Midbrain (tissue), 1 donor: ENCODE results near the gene TMEM114.

ENCODE experiments used
- DNase-seq: peaks from one replicate; lab custom pipeline; 2025; lab: John Stamatoyannopoulos, UW

TMEM114 gene

DNA sequence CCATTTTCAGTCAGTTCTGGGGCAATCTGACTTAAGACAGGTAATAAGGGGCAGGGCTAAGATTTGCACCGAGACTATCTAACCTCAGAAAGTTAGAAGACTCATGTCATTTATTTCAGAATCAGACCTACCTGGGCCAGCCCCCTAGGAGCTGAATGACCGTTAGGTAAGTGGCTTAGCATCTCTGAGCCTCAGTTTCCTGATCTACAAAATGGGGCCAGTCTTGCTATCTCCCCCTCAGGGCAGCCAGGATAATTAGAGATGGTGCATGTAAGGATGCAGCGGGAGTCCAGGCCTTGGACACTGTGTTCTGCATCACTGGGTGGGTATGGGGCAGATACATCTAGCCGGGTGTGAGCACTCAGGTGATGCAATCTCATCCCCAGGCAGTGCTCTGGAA lies 20.8 kb upstream of the TMEM114 start:
- no peak for DNase-seq

DNA sequence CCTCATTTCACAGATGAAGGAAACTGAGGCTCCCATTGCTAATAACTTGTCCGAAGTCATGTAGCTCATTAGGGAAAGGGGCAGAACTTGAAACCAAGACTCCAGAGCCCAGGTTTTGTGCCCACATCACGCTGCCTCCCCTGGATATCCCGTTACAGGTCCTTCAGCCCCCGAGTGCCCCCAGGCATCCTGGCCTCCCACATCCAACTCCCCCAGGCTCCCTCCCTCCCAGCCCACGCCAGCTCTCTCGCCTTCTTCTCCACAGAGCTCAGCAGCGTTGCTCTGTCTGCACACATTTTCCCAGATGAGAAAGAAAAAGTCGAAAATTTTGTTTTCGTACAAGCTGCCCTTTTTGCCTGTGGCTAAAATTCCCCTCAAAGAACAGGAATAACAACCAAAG lies 16.9 kb upstream of the TMEM114 start:
- DNase-seq, result no peak

DNA sequence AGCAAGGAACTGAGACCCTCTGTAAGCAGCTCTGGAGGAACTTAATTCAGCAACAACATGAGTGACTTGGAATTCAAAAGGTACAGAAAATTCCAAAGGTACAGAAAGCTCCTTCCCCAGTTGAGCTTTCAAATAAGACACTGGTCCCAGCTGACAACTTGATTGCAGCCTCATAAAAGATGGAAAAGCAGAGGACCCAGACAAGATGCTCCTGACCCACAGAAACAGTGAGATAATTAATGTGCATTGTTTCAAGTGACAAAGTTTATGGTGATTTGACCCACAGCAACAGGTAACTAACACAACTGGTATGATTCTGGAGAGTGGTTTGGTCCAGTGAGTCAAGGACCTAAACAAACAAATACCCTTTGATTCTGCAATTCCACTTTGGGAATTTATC lies 15.2 kb upstream of the TMEM114 start:
- DNase-seq, result no peak

DNA sequence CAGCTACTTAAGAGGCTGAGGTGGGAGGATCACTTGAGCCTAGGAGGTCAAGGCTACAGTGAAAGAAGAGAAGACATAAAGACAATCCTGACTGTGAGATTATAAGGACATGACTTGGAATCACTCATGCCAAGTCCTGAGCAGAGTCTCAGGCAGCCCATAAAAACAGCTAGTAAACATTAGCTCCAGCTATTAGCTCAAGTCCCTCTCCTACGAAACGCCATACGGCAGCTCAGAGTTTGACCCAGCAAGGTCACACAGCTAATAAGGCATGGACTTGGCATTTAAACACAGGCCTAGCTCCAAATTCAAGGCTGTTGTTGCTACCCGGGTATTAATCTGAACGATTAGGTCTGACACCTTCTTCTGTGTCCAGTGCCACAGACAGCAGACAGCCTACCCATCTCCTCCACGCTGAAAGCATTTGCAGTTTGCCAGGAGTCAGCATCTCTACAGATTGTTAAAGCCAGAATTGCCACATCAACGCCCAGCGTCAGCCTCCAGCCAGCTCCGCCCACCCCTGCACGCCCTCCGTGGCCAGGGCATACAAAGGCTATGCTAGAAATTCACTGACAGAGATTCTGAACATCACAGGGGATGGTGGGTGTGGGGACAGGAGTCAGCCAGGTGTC lies 9.9 kb upstream of the TMEM114 start:
- no peak for DNase-seq

DNA sequence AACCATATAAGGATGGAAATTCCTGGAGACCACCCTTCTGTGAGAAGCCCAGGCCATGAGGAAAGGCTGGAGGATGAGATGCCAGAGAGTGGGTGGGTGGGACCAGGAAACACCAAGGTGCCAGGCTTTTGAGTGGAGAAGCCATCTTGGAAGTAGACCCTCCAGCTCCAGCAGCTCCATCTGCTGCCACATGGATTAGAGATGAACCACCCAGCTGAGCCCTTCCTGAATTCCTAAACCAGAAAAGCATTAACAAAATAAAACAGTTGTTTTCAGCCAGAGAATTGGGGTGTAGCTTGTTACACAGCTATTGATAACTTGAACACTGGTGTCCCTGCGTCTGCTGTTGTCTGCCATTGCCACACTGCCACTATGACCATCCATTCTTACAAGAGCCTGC lies 6.3 kb upstream of the TMEM114 start:
- no peak for DNase-seq

DNA sequence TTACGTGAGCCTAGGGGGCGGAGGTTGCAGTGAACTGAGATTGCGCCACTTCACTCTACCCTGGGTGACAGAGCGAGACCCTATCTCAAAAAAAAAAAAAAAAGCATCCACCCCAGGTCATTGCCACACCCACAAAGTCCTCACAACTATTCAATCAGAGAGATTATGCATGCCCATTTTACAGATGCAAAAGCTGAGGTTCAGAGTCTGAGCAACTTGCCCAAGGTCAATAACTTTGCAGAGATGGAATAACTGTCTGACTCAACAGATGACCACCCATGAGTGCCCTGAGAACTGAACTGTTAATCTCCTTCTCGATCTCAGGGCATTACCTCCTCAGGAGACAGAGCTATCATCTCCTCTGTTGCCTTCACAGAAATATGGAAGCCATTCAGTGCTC lies 5.5 kb upstream of the TMEM114 start:
- no peak for DNase-seq

DNA sequence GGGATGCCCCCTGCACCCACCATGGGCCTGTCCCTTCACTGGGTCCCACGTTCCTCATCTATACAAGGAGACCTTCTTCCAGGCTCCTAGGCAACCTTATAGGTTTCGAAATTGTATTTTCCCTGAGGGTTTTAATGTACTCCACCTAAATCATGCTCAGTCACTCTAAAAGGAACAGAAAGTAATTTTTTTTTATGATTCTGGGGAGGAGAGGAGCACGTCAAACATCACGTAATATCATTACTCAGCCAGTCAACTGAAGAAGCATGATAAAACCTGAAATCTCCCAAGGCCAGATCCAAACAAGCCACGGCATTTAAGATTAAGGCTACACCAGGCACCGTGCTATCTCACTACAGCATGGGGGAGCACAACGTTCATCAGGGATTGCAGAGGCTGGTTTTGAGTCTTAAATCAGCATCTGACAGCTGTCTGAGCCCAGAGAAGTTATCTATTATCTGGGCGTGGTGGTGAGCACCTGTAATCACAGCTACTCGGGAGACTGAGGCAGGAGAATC lies 3.9 kb upstream of the TMEM114 start:
- DNase-seq, result no peak

DNA sequence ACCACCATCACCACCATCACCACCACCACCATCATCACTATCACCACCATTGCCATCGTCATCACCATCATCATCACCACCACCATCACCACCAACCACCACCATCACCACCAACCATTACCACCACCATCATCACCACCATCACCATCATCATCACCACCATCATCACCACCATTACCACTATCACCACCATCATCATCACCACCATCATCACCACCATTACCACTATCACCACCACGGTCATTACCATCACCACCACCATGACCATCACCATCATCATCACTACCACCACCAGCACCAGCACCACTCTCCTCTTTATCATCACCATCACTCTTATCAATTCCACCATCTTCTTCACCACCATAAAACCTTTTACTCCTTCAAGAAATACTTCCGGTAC lies 1.1 kb upstream of the TMEM114 start:
- DNase-seq, result no peak

DNA sequence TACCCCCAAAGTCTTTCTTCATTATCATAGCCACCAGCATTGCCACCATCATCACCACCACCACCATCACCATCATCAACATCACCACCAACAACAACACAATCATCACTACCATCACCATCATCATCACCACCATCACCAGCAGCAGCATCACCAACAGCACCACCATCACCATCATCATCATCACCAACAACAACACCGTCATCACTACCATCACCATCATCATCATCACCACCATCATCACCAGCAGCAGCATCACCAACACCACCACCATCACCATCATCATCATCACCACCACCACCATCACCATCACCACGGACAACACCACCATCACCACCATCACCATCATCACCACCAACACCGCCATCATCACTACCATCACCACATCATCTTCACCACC lies 500 bp upstream of the TMEM114 start:
- DNase-seq, result no peak

DNA sequence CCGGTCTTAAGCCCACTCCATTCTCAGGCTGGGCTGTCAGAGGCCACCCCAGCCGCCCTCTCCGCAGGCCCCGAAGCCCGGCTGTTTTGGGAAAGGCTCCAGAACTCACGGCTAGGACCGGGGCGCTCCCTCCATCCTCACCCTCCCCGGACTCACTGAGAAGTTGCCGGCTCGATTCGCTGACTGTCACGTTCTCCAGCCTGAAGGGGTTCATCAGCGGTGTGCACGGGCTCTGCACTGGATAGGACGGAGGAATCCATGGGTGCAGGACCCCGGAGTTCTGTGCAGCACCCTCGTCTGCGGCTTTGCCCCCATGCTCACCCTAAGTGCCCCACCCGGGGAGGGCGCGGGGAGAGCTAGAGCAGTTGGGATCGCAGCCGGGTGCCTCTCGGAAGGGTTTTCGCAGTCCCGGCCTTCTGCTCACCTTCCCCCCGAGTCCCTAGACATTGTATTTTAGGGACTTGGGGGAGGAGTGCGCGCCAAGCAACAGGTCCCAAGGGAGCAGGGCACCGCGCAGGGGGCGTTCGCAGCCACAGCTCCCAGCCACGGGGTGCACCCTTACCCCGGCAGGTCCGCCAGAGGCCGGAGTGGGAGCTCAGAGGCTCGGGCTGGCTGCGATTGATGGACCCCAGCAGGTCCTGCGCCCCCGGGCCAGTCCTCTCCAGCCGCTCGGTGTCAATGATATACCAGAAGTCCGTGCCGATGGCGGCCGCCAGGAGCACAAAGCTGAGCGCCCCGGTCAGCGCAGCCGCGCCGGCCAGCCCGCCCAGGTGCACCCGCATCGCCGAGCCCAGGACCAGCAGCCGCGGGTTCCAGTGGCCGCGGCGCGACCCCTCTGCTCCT lies 1.0 kb downstream of the TMEM114 start:
- DNase-seq, result no peak

DNA sequence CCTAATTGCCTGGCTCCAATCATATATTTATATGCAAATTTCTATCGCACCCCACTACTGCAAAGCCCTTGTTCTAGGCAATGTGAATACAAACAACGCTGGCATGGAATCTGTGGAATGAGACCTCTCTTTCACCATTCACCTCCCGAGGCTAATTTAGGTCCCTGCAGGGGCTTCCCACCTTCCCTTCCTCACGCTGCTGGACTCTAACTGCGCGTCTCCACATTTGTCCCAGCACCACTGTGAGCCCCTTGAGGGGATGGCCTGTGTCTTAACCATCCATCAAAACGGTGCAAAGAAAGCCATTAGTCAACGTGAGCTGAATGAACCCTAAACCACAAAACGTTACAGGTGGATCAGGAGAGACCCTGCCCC lies 1.6 kb downstream of the TMEM114 start:
- no peak for DNase-seq

DNA sequence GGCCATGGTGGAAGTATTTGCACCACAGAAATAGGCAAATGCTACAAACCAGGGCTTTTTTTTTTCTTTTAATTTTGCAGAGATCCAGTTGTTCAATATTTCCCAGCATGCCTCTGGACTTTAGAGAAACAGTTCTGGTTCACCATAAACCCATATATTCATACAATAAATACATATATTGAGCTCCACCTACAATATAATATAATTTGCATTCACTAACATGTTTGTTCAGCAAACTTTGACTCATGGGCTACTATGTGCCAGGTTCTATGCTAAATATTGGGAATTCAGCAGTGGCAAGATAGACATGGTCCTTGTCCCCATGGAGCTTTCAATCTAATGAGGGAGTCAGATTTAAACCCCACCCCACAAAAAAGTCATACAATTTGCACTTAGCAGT lies 3.2 kb downstream of the TMEM114 start:
- DNase-seq, result no peak

DNA sequence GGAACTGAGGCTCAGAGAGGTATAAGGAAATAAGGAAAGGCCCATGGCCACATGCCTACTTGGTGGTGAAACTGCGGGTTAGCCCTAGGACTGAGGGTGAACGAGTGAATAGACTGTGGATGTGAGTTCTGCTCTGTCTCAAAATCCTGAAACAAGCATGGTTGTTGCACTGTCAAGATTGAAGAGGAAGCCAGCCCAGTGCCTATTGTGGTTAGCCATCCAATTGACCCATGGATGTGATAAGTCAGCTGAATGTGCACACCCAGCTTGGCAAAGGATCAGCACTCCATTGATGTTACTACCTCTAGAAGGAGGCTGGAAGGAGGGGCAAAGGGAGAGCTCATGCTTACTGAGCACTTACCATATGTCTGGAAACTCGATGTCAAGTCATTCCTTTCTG lies 4.5 kb downstream of the TMEM114 start:
- no peak for DNase-seq

DNA sequence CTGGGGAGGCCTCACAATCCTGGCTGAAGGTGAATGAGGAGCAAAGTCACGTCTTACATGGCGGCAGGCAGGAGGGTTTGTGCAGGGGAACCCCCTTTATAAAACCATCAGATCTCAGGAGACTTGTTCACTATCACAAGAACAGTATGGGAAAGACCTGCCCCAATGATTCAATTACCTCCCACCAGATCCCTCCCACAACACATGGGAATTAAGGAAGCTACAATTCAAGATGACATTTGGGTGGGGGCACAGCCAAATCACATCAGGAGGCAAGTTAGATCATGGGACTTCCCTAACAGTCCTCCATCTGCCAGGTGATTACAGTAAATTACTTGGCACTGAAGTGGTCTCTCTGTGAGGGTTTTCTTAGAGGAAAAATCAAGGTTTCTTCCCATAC lies 5.3 kb downstream of the TMEM114 start:
- DNase-seq, result no peak

DNA sequence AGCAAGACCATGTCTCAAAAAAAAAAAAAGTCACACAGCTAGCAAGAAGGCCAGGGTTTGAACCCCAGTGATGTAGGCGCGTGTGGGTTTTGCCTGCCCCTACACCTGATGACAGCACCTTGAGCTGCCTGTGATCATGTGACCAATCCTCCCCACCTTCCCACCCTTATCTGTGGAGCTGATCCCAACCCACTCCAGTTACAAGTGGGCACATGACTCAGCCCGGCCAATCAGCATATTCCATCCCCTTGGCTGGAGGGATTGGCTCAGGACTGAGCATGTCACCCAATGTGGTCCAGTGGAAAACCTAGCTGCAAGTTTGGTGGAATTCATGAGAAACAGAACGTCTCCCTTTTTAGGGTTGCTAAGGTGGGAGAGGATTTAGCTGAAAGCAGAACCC lies 6.6 kb downstream of the TMEM114 start:
- no peak for DNase-seq

DNA sequence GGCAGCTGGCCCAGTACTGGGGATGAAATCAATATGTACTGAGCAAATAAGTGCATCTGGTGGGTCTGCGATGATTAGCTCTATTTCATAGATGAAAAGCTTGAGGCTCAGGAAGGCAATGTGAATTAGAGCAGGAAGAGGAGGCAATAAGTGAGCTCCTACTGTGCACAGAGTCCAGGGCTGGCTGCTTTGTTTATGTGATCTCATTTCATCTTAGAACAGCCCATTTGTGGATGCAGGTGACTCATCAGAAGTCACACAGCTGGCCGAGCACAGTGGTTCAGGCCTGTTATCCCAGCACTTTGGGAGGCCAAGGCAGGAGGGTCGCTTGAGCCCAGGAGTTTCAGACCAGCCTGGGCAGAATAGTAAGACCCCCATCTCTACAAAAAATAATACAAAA lies 7.1 kb downstream of the TMEM114 start:
- DNase-seq, result no peak

DNA sequence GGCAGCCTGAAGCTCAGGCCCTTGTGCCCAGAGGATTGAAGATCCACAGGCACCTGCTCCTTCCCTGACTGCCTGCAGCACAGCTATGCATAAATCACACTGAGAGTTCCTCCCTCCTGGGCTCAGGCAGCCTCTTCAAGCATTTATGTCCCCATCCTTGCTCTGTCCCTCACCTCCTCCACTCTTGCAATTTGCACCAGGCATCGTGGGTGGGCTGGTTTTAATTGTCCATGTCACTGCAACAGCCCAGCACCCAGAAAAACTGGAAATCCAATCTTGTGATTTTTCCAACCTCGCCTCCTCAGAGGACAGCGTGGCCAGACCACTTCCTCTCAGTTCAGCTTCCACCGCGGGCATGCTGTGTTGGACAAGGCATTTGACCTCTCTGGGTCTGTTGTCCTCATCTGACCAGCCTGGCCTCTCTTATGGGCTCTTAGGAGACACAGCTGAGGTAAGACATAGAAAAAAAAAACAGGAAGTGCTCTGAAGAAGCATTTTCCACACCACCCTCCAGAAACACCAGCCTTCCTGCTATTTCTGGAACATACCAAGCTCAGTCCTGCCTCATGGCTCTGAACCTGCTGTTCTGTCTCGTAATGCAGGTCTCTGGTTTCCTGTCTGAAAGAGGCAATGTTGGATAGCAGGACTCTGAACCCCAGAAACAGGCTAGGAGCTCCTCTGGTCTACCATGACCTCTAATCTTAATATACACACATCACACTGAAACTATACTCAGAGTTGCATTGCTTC lies 8.3 kb downstream of the TMEM114 start:
- no peak for DNase-seq

DNA sequence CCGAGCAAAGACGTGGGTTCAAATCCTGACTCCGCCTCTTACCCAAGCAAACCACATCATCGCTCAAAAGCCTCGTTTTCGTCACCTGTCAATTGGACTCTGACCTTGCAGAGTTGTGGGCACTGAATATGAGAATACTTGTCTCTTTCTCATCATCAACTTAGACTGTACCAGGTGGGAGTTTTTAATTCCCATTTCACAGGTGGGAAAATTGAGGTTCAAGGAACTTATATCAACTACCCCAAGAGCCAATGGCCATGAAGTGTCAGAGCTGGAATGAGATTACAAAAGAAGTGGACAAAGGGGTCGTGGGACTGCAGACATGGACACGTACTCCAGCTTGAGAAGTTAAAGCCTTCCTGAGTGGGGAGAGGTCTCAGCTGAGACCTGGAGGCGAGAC lies 10.8 kb downstream of the TMEM114 start:
- DNase-seq, result no peak

DNA sequence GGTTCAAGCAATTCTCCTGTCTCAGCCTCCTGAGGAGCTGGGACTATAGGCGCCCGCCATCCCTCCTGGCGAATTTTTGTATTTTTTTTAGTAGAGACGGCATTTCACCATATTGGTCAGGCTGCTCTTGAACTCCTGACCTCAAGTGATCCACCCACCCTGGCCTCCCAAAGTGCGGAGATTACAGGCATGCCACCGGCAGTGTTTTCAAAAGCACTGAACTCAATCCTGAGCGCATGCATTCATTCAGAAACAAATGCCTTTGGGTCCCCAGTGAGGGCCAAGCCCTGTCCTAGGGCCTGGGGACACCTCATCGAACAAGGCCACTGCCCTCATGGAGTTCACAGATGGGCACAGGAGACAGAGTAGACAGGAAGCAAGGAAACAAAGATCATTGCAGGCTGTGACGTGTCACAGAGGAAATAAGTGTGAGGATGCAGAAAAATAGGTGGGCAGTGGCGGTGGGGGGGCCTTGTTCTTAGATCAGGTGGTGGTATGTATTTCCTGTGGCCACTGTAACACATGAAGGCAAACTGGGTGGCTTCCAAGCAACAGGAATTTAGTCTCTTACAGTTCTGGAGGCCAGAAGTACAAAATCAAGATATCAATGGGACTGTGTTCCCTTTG lies 12.5 kb downstream of the TMEM114 start:
- DNase-seq, result no peak

DNA sequence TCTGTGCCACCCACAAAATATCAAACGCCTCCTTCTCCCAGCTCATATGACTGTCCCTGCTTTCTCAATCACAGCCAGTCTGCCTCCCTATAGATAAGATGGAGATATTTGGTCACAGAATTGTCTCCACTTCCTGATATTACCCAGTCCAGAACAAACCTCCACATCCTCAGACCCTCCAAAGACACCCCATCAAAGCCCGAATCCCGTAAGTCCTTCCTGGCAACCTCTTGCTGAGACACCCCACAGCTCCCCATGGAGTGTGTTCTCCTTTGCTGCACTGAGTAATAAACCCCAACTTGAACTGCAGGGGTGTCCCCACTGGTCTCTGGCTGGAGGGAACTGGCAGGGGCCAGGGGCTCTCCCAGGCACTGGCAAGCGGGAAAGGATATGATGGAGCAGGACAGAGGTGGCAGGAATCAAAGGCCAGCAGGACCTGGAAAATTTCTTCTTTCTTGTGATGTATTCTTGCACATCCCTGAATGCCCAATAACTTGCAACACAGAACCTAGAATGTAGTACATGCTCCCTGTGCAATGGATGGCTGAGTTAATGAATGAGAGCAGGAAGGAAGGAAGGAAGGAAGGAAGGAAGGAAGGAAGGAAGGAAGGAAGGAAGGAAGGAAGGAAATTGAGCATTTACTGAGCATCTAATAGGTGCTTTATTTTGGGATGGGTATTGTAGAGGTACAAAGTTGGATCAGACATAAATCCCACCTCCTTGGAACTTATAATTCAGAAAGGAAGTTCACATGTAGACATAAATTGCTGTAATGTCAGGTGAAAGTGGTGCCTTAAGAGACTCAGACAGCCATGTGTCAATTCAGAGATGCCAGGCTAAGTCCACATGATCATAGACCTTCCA lies 13.9 kb downstream of the TMEM114 start:
- DNase-seq, result no peak

DNA sequence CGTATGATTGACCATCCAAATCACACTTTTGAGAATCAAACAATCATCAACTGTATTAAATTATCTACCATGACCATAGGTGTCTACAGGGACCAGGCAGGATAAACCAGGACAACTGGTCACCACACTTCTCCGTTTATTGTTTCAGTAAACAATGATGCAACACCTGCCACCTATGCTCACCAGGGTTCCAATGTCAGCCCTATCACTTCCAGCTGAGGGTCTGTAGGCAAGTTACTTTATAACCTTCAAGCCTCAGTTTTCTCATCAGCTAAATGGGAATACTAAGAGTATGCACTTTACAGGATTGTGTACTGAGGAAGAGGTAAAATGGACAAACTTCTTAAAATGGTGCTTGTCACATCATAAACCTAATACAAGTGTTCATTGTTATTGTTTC lies 14.9 kb downstream of the TMEM114 start:
- DNase-seq, result no peak
